MCF 10A (cell line): ENCODE measurements around the gene MGAT5B. TPM values are rescaled to one million over a fixed set of nuclear protein-coding genes. Genes with fewer than 3 reads are reported as not detected.
"Not testable (repeated sequence)": the region's sequence is repeated elsewhere in the genome, so short reads cannot be mapped to it uniquely, and the experiment has no call there.

Experiments used
- BruUV-seq: library from RNA; stranded (reverse); fragments of 400-500 nt; replicated peaks from 2 replicates; lab custom pipeline; 2021; lab: Mats Ljungman, UMichigan
- CTCF ChIA-PET: fragments of 300-600 bp; sonication (Branson Sonifier 250); formaldehyde crosslinking; extraction: SDS; loops from one replicate; lab custom pipeline; 2021; ENCODE audit warnings: antibody characterized with exemption, inconsistent platforms; lab: Yijun Ruan, JAX
- POLR2A ChIA-PET: fragments of 300-600, 350-650 bp; sonication (Branson Sonifier 250); formaldehyde crosslinking; extraction: SDS; loops from one replicate; lab custom pipeline; 2020; ENCODE audit warnings: antibody characterized with exemption, inconsistent platforms; lab: Yijun Ruan, JAX
- DNase-seq: peaks from one replicate; pipeline ENCODE4 v3.0.0-alpha.2; 2018; ENCODE audit not compliant: unreplicated experiment
- H3K27ac Mint-ChIP-seq: one replicate; pipeline ENCODE4 v1.8.0; 2022; ENCODE audit warnings: mild to moderate bottlenecking, low read depth, mixed read lengths; ENCODE audit not compliant: unreplicated experiment
- H3K27me3 Mint-ChIP-seq: one replicate; pipeline ENCODE4 v1.8.0; 2022; ENCODE audit warnings: mixed read lengths; ENCODE audit not compliant: insufficient read depth, unreplicated experiment
- H3K36me3 Mint-ChIP-seq: one replicate; pipeline ENCODE4 v1.8.0; 2022; ENCODE audit warnings: mild to moderate bottlenecking, moderate library complexity, mixed read lengths; ENCODE audit not compliant: insufficient read depth, unreplicated experiment
- H3K4me1 Mint-ChIP-seq: one replicate; pipeline ENCODE4 v1.8.0; 2022; ENCODE audit warnings: mixed read lengths; ENCODE audit not compliant: insufficient read depth, unreplicated experiment
- H3K4me3 Mint-ChIP-seq: one replicate; pipeline ENCODE4 v1.8.0; 2022; ENCODE audit warnings: mild to moderate bottlenecking, moderate library complexity, mixed read lengths; ENCODE audit not compliant: unreplicated experiment
- H3K9me3 Mint-ChIP-seq: one replicate; pipeline ENCODE4 v1.8.0; 2022; ENCODE audit warnings: mixed read lengths; ENCODE audit not compliant: unreplicated experiment
- CTCF ChIP-seq: fragments of 200-600 bp; IDR thresholded peaks from one replicate; pipeline ENCODE4 v1.8.0; 2022; ENCODE audit warnings: antibody characterized with exemption, mild to moderate bottlenecking; ENCODE audit not compliant: unreplicated experiment
- intact Hi-C: fragments of 100-400 bp; cut with micrococcal nuclease; formaldehyde crosslinking; loops from 2 replicates; pipeline ENCODE4 v1.14.1; 2022
- total RNA-seq: library from RNA; stranded (reverse); gene quantifications from 2 replicates; pipeline ENCODE4 v1.2.3, GENCODE V29; 2022

The MGAT5B gene
- total RNA-seq, 1 experiment from 2014 or later = 1.7 TPM

- Mint-ChIP-seq H3K4me1 (no peaks in the 10 kb centered on the region), H3K4me3 (no peak overlapping the region), H3K27ac (no peak overlapping the region), H3K27me3 (peaks cover 78% of the 10 kb centered on the region), H3K36me3 (no peaks in the 10 kb centered on the region), H3K9me3 (no peaks in the 10 kb centered on the region)
- no TSS peak for BruUV-seq
- ChIA-PET CTCF (interaction anchor here (0.5 to 0.7 kb wide), 2 partner anchors 82 to 94 kb away, joined by 3 to 4 read pairs; no protein-coding TSS in a partner anchor), POLR2A (no interaction called here)
- intact Hi-C loops = no loop called here
- TF ChIP-seq CTCF = no peak
- DNase-seq = no peak
Observed at GRCh38 chr17:76968707-76969597, 100.7 kb downstream of the MGAT5B start.

GRCh38 chr17:76969598-76970172 lies 101.5 kb downstream of the MGAT5B start:
- TF ChIP-seq CTCF = no peak
- H3K27ac Mint-ChIP-seq = no peak overlapping the region
- CTCF ChIA-PET = interaction anchor here (0.7 kb wide), 1 partner anchor 81 kb away, joined by 4 read pairs; no protein-coding TSS in a partner anchor
- no peaks in the 10 kb centered on the region for H3K4me1 Mint-ChIP-seq
- H3K4me3 Mint-ChIP-seq = no peak overlapping the region
- POLR2A ChIA-PET = no interaction called here
- BruUV-seq = no TSS peak
- no peaks in the 10 kb centered on the region for H3K9me3 Mint-ChIP-seq
- no peaks in the 10 kb centered on the region for H3K36me3 Mint-ChIP-seq
- intact Hi-C loops = no loop called here
- peaks cover 74% of the 10 kb centered on the region for H3K27me3 Mint-ChIP-seq
- no peak for DNase-seq

GRCh38 chr17:76970228-76970627 lies 102.0 kb downstream of the MGAT5B start:
- CTCF ChIA-PET = not testable (repeated sequence)

GRCh38 chr17:76972046-76972641 lies 103.9 kb downstream of the MGAT5B start:
- no TSS peak for BruUV-seq
- no peak for DNase-seq
- no peaks in the 10 kb centered on the region for H3K36me3 Mint-ChIP-seq
- ChIA-PET CTCF (no interaction called here), POLR2A (no interaction called here)
- no peak overlapping the region for H3K4me3 Mint-ChIP-seq
- H3K27me3 Mint-ChIP-seq = peaks cover 73% of the 10 kb centered on the region
- intact Hi-C loops = no loop called here
- H3K27ac Mint-ChIP-seq = no peak overlapping the region
- TF ChIP-seq CTCF = no peak
- no peaks in the 10 kb centered on the region for H3K4me1 Mint-ChIP-seq
- peaks cover 6% of the 10 kb centered on the region for H3K9me3 Mint-ChIP-seq

More at GRCh38 chr17:76970228-76970627, 102.0 kb downstream of the MGAT5B start:
- intact Hi-C loops, H3K27ac Mint-ChIP-seq, H3K36me3 Mint-ChIP-seq, H3K4me3 Mint-ChIP-seq, DNase-seq, H3K4me1 Mint-ChIP-seq, H3K9me3 Mint-ChIP-seq, POLR2A ChIA-PET, BruUV-seq: not testable (repeated sequence)
- peaks cover 72% of the 10 kb centered on the region for H3K27me3 Mint-ChIP-seq
